H9 (cell line): ENCODE measurements around the gene CD9. TPM values are rescaled to one million over a fixed set of nuclear protein-coding genes. Genes with fewer than 3 reads are reported as not detected.

Experiments
- DNase-seq: peaks from one replicate; pipeline ENCODE4 v3.0.0-alpha.2; 2017
- H2AFZ ChIP-seq: one replicate; pipeline ENCODE4 v1.6.1; 2013; ENCODE audit warnings: mild to moderate bottlenecking, low read length, control low read depth, moderate library complexity
- H2AK5ac ChIP-seq: 2 replicates; pipeline ENCODE4 v1.6.1; 2013; ENCODE audit warnings: low read length, control low read depth, mixed read lengths; ENCODE audit not compliant: insufficient read length
- H2BK120ac ChIP-seq: one replicate; pipeline ENCODE4 v1.6.1; 2013; ENCODE audit warnings: low read depth, mild to moderate bottlenecking, low read length, control low read depth, inconsistent platforms; ENCODE audit not compliant: poor library complexity, severe bottlenecking
- H2BK12ac ChIP-seq: 2 replicates; pipeline ENCODE4 v1.6.1; 2013; ENCODE audit warnings: low read length, control low read depth, mixed read lengths, low read depth; ENCODE audit not compliant: insufficient read length
- H2BK15ac ChIP-seq: 2 replicates; pipeline ENCODE4 v1.6.1; 2013; ENCODE audit warnings: low read depth, low read length, control low read depth
- H2BK20ac ChIP-seq: one replicate; pipeline ENCODE4 v1.6.1; 2013; ENCODE audit warnings: low read depth, mild to moderate bottlenecking, low read length, control low read depth, inconsistent platforms; ENCODE audit not compliant: poor library complexity, severe bottlenecking
- H2BK5ac ChIP-seq: 2 replicates; pipeline ENCODE4 v1.6.1; 2013; ENCODE audit warnings: low read length, control low read depth, mixed read lengths; ENCODE audit not compliant: insufficient read length
- H3K14ac ChIP-seq: 2 replicates; pipeline ENCODE4 v1.6.1; 2013; ENCODE audit warnings: low read length, control low read depth; ENCODE audit not compliant: insufficient read depth
- H3K18ac ChIP-seq: 2 replicates; pipeline ENCODE4 v1.6.1; 2013; ENCODE audit warnings: low read depth, mild to moderate bottlenecking, mixed read lengths, low read length, control low read depth; ENCODE audit not compliant: insufficient read length
- H3K23ac ChIP-seq: 2 replicates; pipeline ENCODE4 v1.6.1; 2013; ENCODE audit warnings: low read length, control low read depth, mixed read lengths, low read depth; ENCODE audit not compliant: insufficient read length
- H3K23me2 ChIP-seq: 2 replicates; pipeline ENCODE4 v1.6.1; 2013; ENCODE audit warnings: low read depth, mild to moderate bottlenecking, mixed read lengths, low read length, control low read depth; ENCODE audit not compliant: insufficient read length, poor library complexity, severe bottlenecking
- H3K27ac ChIP-seq: 2 replicates; pipeline ENCODE4 v1.5.1; 2013; ENCODE audit warnings: low read length, control low read depth, mixed read lengths, low read depth; ENCODE audit not compliant: insufficient read length
- H3K27me3 ChIP-seq: 2 replicates; pipeline ENCODE4 v1.6.1; 2013; ENCODE audit warnings: low read length, control low read depth, inconsistent platforms; ENCODE audit not compliant: insufficient read depth
- H3K4ac ChIP-seq: 2 replicates; pipeline ENCODE4 v1.6.1; 2013; ENCODE audit warnings: low read depth, mild to moderate bottlenecking, control low read depth, inconsistent platforms, low read length, moderate library complexity
- H3K4me1 ChIP-seq: 2 replicates; pipeline ENCODE4 v1.6.1; 2013; ENCODE audit warnings: low read length, control low read depth, inconsistent platforms; ENCODE audit not compliant: insufficient read depth
- H3K4me2 ChIP-seq: 2 replicates; pipeline ENCODE4 v1.6.1; 2013; ENCODE audit warnings: low read length, control low read depth, mixed read lengths; ENCODE audit not compliant: insufficient read length, insufficient read depth
- H3K56ac ChIP-seq: 2 replicates; pipeline ENCODE4 v1.6.1; 2013; ENCODE audit warnings: low read depth, mild to moderate bottlenecking, mixed read lengths, low read length, control low read depth; ENCODE audit not compliant: insufficient read length
- H3K79me1 ChIP-seq: 2 replicates; pipeline ENCODE4 v1.6.1; 2013; ENCODE audit warnings: low read depth, mild to moderate bottlenecking, moderate library complexity, low read length, control low read depth, inconsistent platforms; ENCODE audit not compliant: insufficient read depth, poor library complexity, severe bottlenecking
- H3K79me2 ChIP-seq: 2 replicates; pipeline ENCODE4 v1.6.1; 2013; ENCODE audit warnings: low read length, control low read depth, inconsistent platforms; ENCODE audit not compliant: insufficient read depth
- H3K9ac ChIP-seq: 2 replicates; pipeline ENCODE4 v1.6.1; 2013; ENCODE audit warnings: low read length, control low read depth, mixed read lengths; ENCODE audit not compliant: insufficient read length; ENCODE audit errors: extremely low read depth
- H3K9me3 ChIP-seq: one replicate; pipeline ENCODE4 v1.6.1; 2013; ENCODE audit warnings: low read depth, low read length, inconsistent platforms; ENCODE audit not compliant: control insufficient read depth
- H3T11ph ChIP-seq: one replicate; pipeline ENCODE4 v1.6.1; 2013; ENCODE audit warnings: mild to moderate bottlenecking, low read length, control low read depth, inconsistent platforms
- H4K20me1 ChIP-seq: one replicate; pipeline ENCODE4 v1.6.1; 2013; ENCODE audit not compliant: control insufficient read depth, insufficient read length, insufficient read depth
- H4K5ac ChIP-seq: 2 replicates; pipeline ENCODE4 v1.6.1; 2013; ENCODE audit warnings: low read depth, mild to moderate bottlenecking, mixed read lengths, low read length, control low read depth; ENCODE audit not compliant: insufficient read length
- H4K8ac ChIP-seq: replicated peaks from 2 replicates; pipeline ENCODE4 v1.6.1; 2013; ENCODE audit warnings: low read length, control low read depth, mixed read lengths, low read depth; ENCODE audit not compliant: insufficient read length
- H4K91ac ChIP-seq: 2 replicates; pipeline ENCODE4 v1.6.1; 2013; ENCODE audit warnings: low read depth, mild to moderate bottlenecking, moderate library complexity, mixed read lengths, low read length, control low read depth; ENCODE audit not compliant: insufficient read length
- H3K27ac Mint-ChIP-seq, 3 experiments: 2 replicates in 2 of 3; 3 replicates in 1 of 3; pipeline ENCODE4 v1.8.0; 2020 to 2021; ENCODE audit warnings: mixed read lengths in 3 of 3, mild to moderate bottlenecking in 1 of 3, moderate library complexity in 1 of 3
- H3K27me3 Mint-ChIP-seq: 2 replicates; pipeline ENCODE4 v1.8.0; 2021; ENCODE audit warnings: low read depth, mild to moderate bottlenecking, moderate library complexity, mixed read lengths
- H3K36me3 Mint-ChIP-seq, 3 experiments: 2 replicates in 2 of 3; 3 replicates in 1 of 3; pipeline ENCODE4 v1.8.0; 2020 to 2021; ENCODE audit warnings: low read depth in 3 of 3, mixed read lengths in 3 of 3; ENCODE audit not compliant: insufficient read depth in 1 of 3
- H3K4me1 Mint-ChIP-seq, 2 experiments: 2 replicates each; pipeline ENCODE4 v1.8.0; 2020; ENCODE audit warnings: mixed read lengths in 2 of 2
- H3K4me3 Mint-ChIP-seq, 2 experiments: 2 replicates in 1 of 2; 3 replicates in 1 of 2; pipeline ENCODE4 v1.8.0; 2020 to 2021; ENCODE audit warnings: mild to moderate bottlenecking in 2 of 2, mixed read lengths in 2 of 2, moderate library complexity in 1 of 2
- H3K9me3 Mint-ChIP-seq, 2 experiments: 2 replicates in 1 of 2; 3 replicates in 1 of 2; pipeline ENCODE4 v1.8.0; 2020; ENCODE audit warnings: mild to moderate bottlenecking in 2 of 2, mixed read lengths in 2 of 2, moderate library complexity in 1 of 2
- whole genome bisulfite sequencing: extraction: QIAGEN DNeasy Blood & Tissue Kit; methylation state at CpG from one replicate; pipeline ENCODE4 v1.1.7; 2013; ENCODE audit warnings: missing lambda C conversion rate, low lambda C conversion rate, mixed read lengths; ENCODE audit not compliant: insufficient read length; ENCODE audit errors: extremely low coverage; 5-methylcytosine and 5-hydroxymethylcytosine counted together
- total RNA-seq: library from RNA; stranded (reverse); gene quantifications from 2 replicates; pipeline ENCODE4 v1.2.1, GENCODE V29; 2021
- TF ChIP-seq, protein P1 (sequence below): fragments of 200-600 bp; sonication (generic); conservative IDR thresholded peaks from 3 replicates; pipeline ENCODE4 v1.8.0; 2021; ENCODE audit warnings: antibody characterized with exemption, mild to moderate bottlenecking

Gene CD9
- total RNA-seq, 1 experiment from 2014 or later: 132 TPM

DNA sequence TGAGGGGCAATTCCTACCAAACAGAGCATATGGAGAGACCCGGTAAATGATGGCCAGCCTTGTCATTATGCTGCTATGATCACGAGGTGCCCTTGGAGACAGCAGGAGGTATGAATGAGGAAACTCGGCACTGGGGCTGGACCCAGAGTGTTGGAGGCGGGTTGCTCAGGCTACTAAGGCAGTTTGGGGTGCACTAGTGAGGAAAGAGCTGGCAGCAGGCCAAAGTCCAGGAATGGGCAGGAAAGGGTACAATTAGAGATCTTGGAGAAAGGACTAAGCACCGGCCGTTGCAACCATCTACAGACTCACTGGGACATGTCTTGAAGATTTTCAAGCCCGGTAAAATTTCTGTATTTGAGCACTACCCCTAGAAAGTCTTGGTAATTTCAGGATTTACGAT is 54.3 kb downstream of the CD9 start:
- Mint-ChIP-seq H3K4me1 (peaks cover 2 to 4% of the 10 kb centered on the region in 2 experiments; a peak in 2 of 4 replicates), H3K27ac (0 out of 7 replicates have a peak overlapping the region, but pooled peaks of 1 of the 3 experiments have one; percentile 20), H3K4me3 (no peak overlapping the region), H3K9me3 (peaks cover 0 to 10% of the 10 kb centered on the region in 2 experiments; a peak in 3 of 5 replicates), H3K36me3 (no peaks in the 10 kb centered on the region), H3K27me3 (peaks cover 5% of the 10 kb centered on the region)
- H3K4ac ChIP-seq: no peak overlapping the region
- H2AFZ ChIP-seq: no peak overlapping the region
- no peaks in the 10 kb centered on the region for H4K20me1 ChIP-seq
- H3K79me2 ChIP-seq: no peaks in the 10 kb centered on the region
- no peak overlapping the region for H2BK5ac ChIP-seq
- H4K8ac ChIP-seq: no peak overlapping the region
- no peak overlapping the region for H2AK5ac ChIP-seq
- no peaks in the 10 kb centered on the region for H3K27me3 ChIP-seq
- H3K56ac ChIP-seq: no peak overlapping the region
- H3K9me3 ChIP-seq: no peaks in the 10 kb centered on the region
- no peaks in the 10 kb centered on the region for H3K4me1 ChIP-seq
- no peak overlapping the region for H3K23ac ChIP-seq
- no CpG with 5 or more reads among the region's 8 CpGs for WGBS
- no peak overlapping the region for H4K5ac ChIP-seq
- no peak overlapping the region for H3K9ac ChIP-seq
- H3K14ac ChIP-seq: no peak overlapping the region
- H2BK15ac ChIP-seq: no peak overlapping the region
- no peak overlapping the region for H2BK12ac ChIP-seq
- no peaks in the 10 kb centered on the region for H3K79me1 ChIP-seq
- no peak overlapping the region for H2BK120ac ChIP-seq
- no peak for DNase-seq
- H4K91ac ChIP-seq: no peak overlapping the region
- H3K27ac ChIP-seq: no peak overlapping the region
- no peak overlapping the region for H2BK20ac ChIP-seq
- H3K23me2 ChIP-seq: no peaks in the 10 kb centered on the region
- no peak overlapping the region for H3K18ac ChIP-seq
- no peak overlapping the region for H3T11ph ChIP-seq
- TF ChIP-seq, protein P1, sequence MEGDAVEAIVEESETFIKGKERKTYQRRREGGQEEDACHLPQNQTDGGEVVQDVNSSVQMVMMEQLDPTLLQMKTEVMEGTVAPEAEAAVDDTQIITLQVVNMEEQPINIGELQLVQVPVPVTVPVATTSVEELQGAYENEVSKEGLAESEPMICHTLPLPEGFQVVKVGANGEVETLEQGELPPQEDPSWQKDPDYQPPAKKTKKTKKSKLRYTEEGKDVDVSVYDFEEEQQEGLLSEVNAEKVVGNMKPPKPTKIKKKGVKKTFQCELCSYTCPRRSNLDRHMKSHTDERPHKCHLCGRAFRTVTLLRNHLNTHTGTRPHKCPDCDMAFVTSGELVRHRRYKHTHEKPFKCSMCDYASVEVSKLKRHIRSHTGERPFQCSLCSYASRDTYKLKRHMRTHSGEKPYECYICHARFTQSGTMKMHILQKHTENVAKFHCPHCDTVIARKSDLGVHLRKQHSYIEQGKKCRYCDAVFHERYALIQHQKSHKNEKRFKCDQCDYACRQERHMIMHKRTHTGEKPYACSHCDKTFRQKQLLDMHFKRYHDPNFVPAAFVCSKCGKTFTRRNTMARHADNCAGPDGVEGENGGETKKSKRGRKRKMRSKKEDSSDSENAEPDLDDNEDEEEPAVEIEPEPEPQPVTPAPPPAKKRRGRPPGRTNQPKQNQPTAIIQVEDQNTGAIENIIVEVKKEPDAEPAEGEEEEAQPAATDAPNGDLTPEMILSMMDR: no peak
- H3K4me2 ChIP-seq: no peak overlapping the region
